Measurements from ENCODE around the gene ARHGAP23.
A peak's percentile ranks its signal among the peaks of the same experiment; 100 is the strongest.
"Not testable (repeated sequence)": the region's sequence is repeated elsewhere in the genome, so short reads cannot be mapped to it uniquely, and the experiment has no call there.

The ARHGAP23 gene

GRCh38 chr17:38427160-38427949 lies 909 bp upstream of the ARHGAP23 start:
- no peak for DNase-seq
- TF ChIP-seq GATA1 (IDR thresholded peaks at IDR 0.05; ENCODE audit: low read depth, low read length) (no peak), POLR2A (IDR thresholded peaks at IDR 0.05; ENCODE audit: low read length) (no peak)

- DNase-seq, result no peak
- TF ChIP-seq GATA1 (IDR thresholded peaks at IDR 0.05; ENCODE audit: low read depth, low read length), result no peak
- no peak for TF ChIP-seq POLR2A (IDR thresholded peaks at IDR 0.05; ENCODE audit: low read length)
Observed at GRCh38 chr17:38428643-38429371, 543 bp downstream of the ARHGAP23 start.

- TF ChIP-seq GATA1 (IDR thresholded peaks at IDR 0.05; ENCODE audit: low read depth, low read length) (no peak), POLR2A (IDR thresholded peaks at IDR 0.05; ENCODE audit: low read length) (no peak)
- DNase-seq, result no peak
Observed at GRCh38 chr17:38429476-38430100, 1.3 kb downstream of the ARHGAP23 start.

- TF ChIP-seq POLR2A (IDR thresholded peaks at IDR 0.05; ENCODE audit: low read length), result no peak
- no peak for TF ChIP-seq GATA1 (IDR thresholded peaks at IDR 0.05; ENCODE audit: low read depth, low read length)
- no peak for DNase-seq
Observed at GRCh38 chr17:38430316-38430715, 2.1 kb downstream of the ARHGAP23 start.

- no peak for DNase-seq
Observed at GRCh38 chr17:38430822-38431221, 2.6 kb downstream of the ARHGAP23 start.

GRCh38 chr17:38431346-38432145 lies 3.3 kb downstream of the ARHGAP23 start:
- no peak for DNase-seq
- TF ChIP-seq POLR2A (IDR thresholded peaks at IDR 0.05; ENCODE audit: low read length) (no peak), GATA1 (IDR thresholded peaks at IDR 0.05; ENCODE audit: low read depth, low read length) (no peak)

More at GRCh38 chr17:38430822-38431221, 2.6 kb downstream of the ARHGAP23 start:
- TF ChIP-seq GATA1 (IDR thresholded peaks at IDR 0.05; ENCODE audit: low read depth, low read length) (no peak), POLR2A (IDR thresholded peaks at IDR 0.05; ENCODE audit: low read length) (no peak)

- no peak for DNase-seq
- TF ChIP-seq POLR2A (IDR thresholded peaks at IDR 0.05; ENCODE audit: low read length), result no peak
- TF ChIP-seq GATA1 (IDR thresholded peaks at IDR 0.05; ENCODE audit: low read depth, low read length), result no peak
Observed at GRCh38 chr17:38434178-38434665, 6.0 kb downstream of the ARHGAP23 start.

GRCh38 chr17:38435795-38436194 lies 7.5 kb downstream of the ARHGAP23 start:
- peak in 1 of 2 experiments; percentile 17 for DNase-seq
- TF ChIP-seq POLR2A (IDR thresholded peaks at IDR 0.05; ENCODE audit: low read length) (no peak), GATA1 (IDR thresholded peaks at IDR 0.05; ENCODE audit: low read depth, low read length) (no peak)

GRCh38 chr17:38436386-38436785 lies 8.1 kb downstream of the ARHGAP23 start:
- TF ChIP-seq POLR2A (IDR thresholded peaks at IDR 0.05; ENCODE audit: low read length) (no peak), GATA1 (IDR thresholded peaks at IDR 0.05; ENCODE audit: low read depth, low read length) (no peak)
- no peak for DNase-seq

GRCh38 chr17:38437313-38437712 lies 9.0 kb downstream of the ARHGAP23 start:
- DNase-seq, result not testable (repeated sequence)

- TF ChIP-seq GATA1 (IDR thresholded peaks at IDR 0.05; ENCODE audit: low read depth, low read length), result no peak
- TF ChIP-seq POLR2A (IDR thresholded peaks at IDR 0.05; ENCODE audit: low read length), result no peak
- DNase-seq, result no peak
Observed at GRCh38 chr17:38439436-38439835, 11.2 kb downstream of the ARHGAP23 start.

- TF ChIP-seq POLR2A (IDR thresholded peaks at IDR 0.05; ENCODE audit: low read length), result no peak
- TF ChIP-seq GATA1 (IDR thresholded peaks at IDR 0.05; ENCODE audit: low read depth, low read length), result no peak
- no peak for DNase-seq
Observed at GRCh38 chr17:38440614-38441397, 12.5 kb downstream of the ARHGAP23 start.

Data from erythroblast (primary cell).